GM18508 (cell line): ENCODE data around the gene TSEN15.
"Not testable (repeated sequence)": the region's sequence is repeated elsewhere in the genome, so short reads cannot be mapped to it uniquely, and the experiment has no call there.

Experiments
- ATAC-seq: cut with Tn5 transposase; IDR thresholded peaks from one replicate; pipeline ENCODE4 v1.9.1; 2021; ENCODE audit warnings: moderate number of reproducible peaks; ENCODE audit not compliant: insufficient read depth, unreplicated experiment

TSEN15 gene

GRCh38 chr1:184030433-184031091 lies 21.0 kb upstream of the TSEN15 start:
- ATAC-seq, result no peak

- no peak for ATAC-seq
Observed at GRCh38 chr1:184031092-184031408, 20.5 kb upstream of the TSEN15 start.

GRCh38 chr1:184031409-184032107 lies 20.0 kb upstream of the TSEN15 start:
- no peak for ATAC-seq

- no peak for ATAC-seq
Observed at GRCh38 chr1:184032306-184032929, 19.1 kb upstream of the TSEN15 start.

- ATAC-seq, result no peak
Observed at GRCh38 chr1:184032930-184033418, 18.6 kb upstream of the TSEN15 start.

- no peak for ATAC-seq
Observed at GRCh38 chr1:184033711-184034167, 17.8 kb upstream of the TSEN15 start.

- no peak for ATAC-seq
Observed at GRCh38 chr1:184034761-184035379, 16.7 kb upstream of the TSEN15 start.

GRCh38 chr1:184035719-184036516 lies 15.6 kb upstream of the TSEN15 start:
- ATAC-seq, result no peak

GRCh38 chr1:184036517-184036949 lies 15.0 kb upstream of the TSEN15 start:
- no peak for ATAC-seq

GRCh38 chr1:184037849-184038591 lies 13.5 kb upstream of the TSEN15 start:
- ATAC-seq, result no peak

- no peak for ATAC-seq
Observed at GRCh38 chr1:184039126-184039525, 12.4 kb upstream of the TSEN15 start.

- no peak for ATAC-seq
Observed at GRCh38 chr1:184041731-184042130, 9.8 kb upstream of the TSEN15 start.

GRCh38 chr1:184043315-184043714 lies 8.2 kb upstream of the TSEN15 start:
- ATAC-seq, result not testable (repeated sequence)

- no peak for ATAC-seq
Observed at GRCh38 chr1:184044603-184045376, 6.7 kb upstream of the TSEN15 start.

- ATAC-seq, result not testable (repeated sequence)
Observed at GRCh38 chr1:184047541-184047940, 4.0 kb upstream of the TSEN15 start.

- ATAC-seq, result no peak
Observed at GRCh38 chr1:184048561-184049240, 2.8 kb upstream of the TSEN15 start.

GRCh38 chr1:184049291-184049690 lies 2.2 kb upstream of the TSEN15 start:
- ATAC-seq, result no peak

- no peak for ATAC-seq
Observed at GRCh38 chr1:184049836-184050468, 1.6 kb upstream of the TSEN15 start.
